Erythroblast (primary cell): ENCODE results near the gene CCSER2.

Experiments used
- GATA1 ChIP-seq: IDR thresholded peaks from 2 replicates; pipeline ENCODE4 v1.6.1; 2011; ENCODE audit warnings: low read depth, mild to moderate bottlenecking, control low read depth, low read length, moderate library complexity
- POLR2A ChIP-seq: IDR thresholded peaks from 2 replicates; pipeline ENCODE4 v1.6.1; 2011; ENCODE audit warnings: mild to moderate bottlenecking, low read length

DNA sequence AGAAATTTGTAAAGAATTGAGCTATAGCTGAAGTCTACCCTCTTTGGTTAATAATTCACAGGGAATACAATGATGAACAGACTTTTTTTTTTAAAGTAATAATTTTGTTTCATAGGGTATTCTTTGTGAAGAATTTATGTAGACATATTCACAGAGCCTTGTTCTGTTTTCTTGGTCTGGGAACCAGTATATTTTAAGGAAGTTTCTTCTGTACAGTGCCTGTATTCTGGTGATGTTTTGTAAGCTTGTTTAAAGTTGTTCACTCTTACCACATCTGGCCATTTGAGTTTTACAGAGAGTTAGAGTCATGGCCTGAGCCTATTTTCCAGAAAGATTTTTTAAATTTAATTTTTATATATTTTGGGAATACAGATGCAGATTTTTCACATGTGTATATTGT is 70.3 kb downstream of the CCSER2 start:
- TF ChIP-seq POLR2A (no peak), GATA1 (no peak)
